NCI-H2081 treated with DMSO at 0.1 percent for 48 hours (cell line): ENCODE results near the gene POLR3B.

Experiments
- DNase-seq: peaks from one replicate; lab custom pipeline; 2025; lab: John Stamatoyannopoulos, UW

The POLR3B gene

DNA sequence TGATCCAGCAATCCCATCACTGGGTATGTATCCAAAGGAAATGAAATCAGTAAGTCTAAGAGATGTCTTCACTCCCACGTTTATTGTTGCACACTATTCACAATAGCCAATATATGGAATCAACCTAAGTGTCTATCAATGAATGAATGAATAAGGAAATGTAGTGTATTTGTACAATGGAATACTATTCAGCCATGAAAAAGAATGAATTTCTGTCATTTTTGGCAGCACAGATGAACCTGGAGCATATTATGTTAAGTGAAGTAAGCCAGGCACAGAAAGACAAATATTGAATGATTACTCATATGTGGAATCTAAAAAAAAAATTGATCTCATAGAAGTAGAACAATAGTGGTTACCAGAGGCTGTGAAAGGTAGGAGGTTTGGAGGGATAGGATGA is 194.7 kb downstream of the POLR3B start:
- no peak for DNase-seq
